Kidney epithelial cell (primary cell): Measurements from ENCODE around the gene TTL. TPM values are rescaled to one million over a fixed set of nuclear protein-coding genes. Genes with fewer than 3 reads are reported as not detected.
"Not testable (repeated sequence)": the region's sequence is repeated elsewhere in the genome, so short reads cannot be mapped to it uniquely, and the experiment has no call there.

ENCODE experiments used
- DNase-seq: peaks from one replicate; pipeline ENCODE4 v3.0.0-alpha.2; 2010; ENCODE audit warnings: low read depth
- H3K27me3 ChIP-seq: 2 replicates; pipeline ENCODE4 v1.6.0; 2011; ENCODE audit warnings: low read length; ENCODE audit not compliant: control insufficient read depth, insufficient read depth
- H3K36me3 ChIP-seq: 2 replicates; pipeline ENCODE4 v1.5.1; 2011; ENCODE audit warnings: low read length; ENCODE audit not compliant: control insufficient read depth, insufficient read depth
- H3K4me3 ChIP-seq: 2 replicates; pipeline ENCODE4 v1.5.1; 2011; ENCODE audit warnings: low read depth, mild to moderate bottlenecking, control low read depth, low read length
- CTCF ChIP-seq: IDR thresholded peaks from 2 replicates; pipeline ENCODE4 v1.5.1; 2011; ENCODE audit warnings: mild to moderate bottlenecking, moderate library complexity, low read length, control low read depth, inconsistent platforms; ENCODE audit not compliant: insufficient read depth, poor library complexity, severe bottlenecking
- total RNA-seq: library from RNA; depleted of rRNA; stranded (reverse); fragments of >200 nt; gene quantifications from 2 replicates; pipeline ENCODE4 v1.2.3, GENCODE V29; 2015

The TTL gene
- total RNA-seq, 1 donor from 2014 or later: 51.3 TPM

- not testable (repeated sequence) for H3K27me3 ChIP-seq
These were observed 43.2 kb upstream of the TTL start for GRCh38 chr2:112438603-112439261.

GRCh38 chr2:112444256-112444655 is 37.7 kb upstream of the TTL start:
- H3K36me3 ChIP-seq, H3K27me3 ChIP-seq, DNase-seq, H3K4me3 ChIP-seq: not testable (repeated sequence)

More at GRCh38 chr2:112438603-112439261, 43.2 kb upstream of the TTL start:
- H3K36me3 ChIP-seq, H3K4me3 ChIP-seq, DNase-seq: not testable (repeated sequence)

- no peak for DNase-seq
- H3K4me3 ChIP-seq: no peak overlapping the region
- H3K27me3 ChIP-seq: no peaks in the 10 kb centered on the region
- TF ChIP-seq CTCF: no peak
- H3K36me3 ChIP-seq: no peaks in the 10 kb centered on the region
These were observed 32.1 kb upstream of the TTL start for GRCh38 chr2:112449854-112450253.

- DNase-seq: no peak
- no peak for TF ChIP-seq CTCF
- Histone ChIP-seq H3K4me3 (no peak overlapping the region), H3K36me3 (no peaks in the 10 kb centered on the region), H3K27me3 (no peaks in the 10 kb centered on the region)
These were observed 30.6 kb upstream of the TTL start for GRCh38 chr2:112451317-112451716.

- no peaks in the 10 kb centered on the region for H3K36me3 ChIP-seq
- no peaks in the 10 kb centered on the region for H3K27me3 ChIP-seq
- DNase-seq: no peak
- no peak for TF ChIP-seq CTCF
- no peak overlapping the region for H3K4me3 ChIP-seq
These were observed 27.4 kb upstream of the TTL start for GRCh38 chr2:112454586-112454985.

- DNase-seq: no peak
- Histone ChIP-seq H3K27me3 (no peaks in the 10 kb centered on the region), H3K36me3 (no peaks in the 10 kb centered on the region), H3K4me3 (no peak overlapping the region)
- no peak for TF ChIP-seq CTCF
These were observed 22.6 kb upstream of the TTL start for GRCh38 chr2:112459372-112459771.

GRCh38 chr2:112462178-112462577 is 19.8 kb upstream of the TTL start:
- H3K4me3 ChIP-seq: no peak overlapping the region
- H3K36me3 ChIP-seq: no peaks in the 10 kb centered on the region
- TF ChIP-seq CTCF: no peak
- no peaks in the 10 kb centered on the region for H3K27me3 ChIP-seq
- DNase-seq: no peak
